Measurements from ENCODE around the gene MAP7.
"Not testable (repeated sequence)": the region's sequence is repeated elsewhere in the genome, so short reads cannot be mapped to it uniquely, and the experiment has no call there.

MAP7 gene

DNA sequence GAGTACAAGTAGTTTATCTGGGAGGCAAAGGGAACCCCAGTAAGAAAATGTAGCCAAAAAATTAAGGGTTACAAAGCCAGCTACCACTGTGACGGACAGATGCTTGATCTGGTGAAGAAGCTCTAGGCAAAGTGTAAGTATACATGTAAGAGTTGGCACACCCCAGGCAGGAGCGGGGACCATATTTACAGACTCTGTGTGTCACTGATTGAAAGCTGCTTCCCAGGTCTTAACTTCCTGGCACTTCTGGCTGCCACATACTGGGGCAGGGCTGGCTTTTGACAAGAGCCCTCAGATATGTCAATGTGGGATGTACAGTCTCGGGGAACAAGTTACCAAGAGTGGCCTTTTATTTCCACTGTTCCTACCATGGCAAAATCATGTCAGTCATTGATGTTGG is 212.6 kb downstream of the MAP7 start:
- DNase-seq (ENCODE audit: low read depth in 2 of 2), result no peak

DNA sequence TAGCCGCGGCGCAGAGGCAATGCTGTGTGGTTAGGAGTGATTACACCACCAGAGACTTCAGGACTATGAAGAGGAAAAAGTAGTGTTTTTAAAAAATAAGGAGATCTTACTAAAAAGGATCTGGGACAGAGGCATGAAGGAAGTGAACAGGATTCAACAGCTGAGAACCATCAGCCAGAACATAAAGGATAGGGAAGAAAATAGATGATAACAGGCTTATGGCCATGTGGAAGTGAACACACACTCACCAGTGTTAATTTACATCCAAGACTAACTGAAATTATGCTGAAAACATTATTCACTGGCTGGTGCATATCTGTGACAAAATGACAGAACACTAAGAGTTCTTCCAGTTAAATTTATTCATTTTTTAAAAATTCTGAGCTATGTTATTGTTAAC is 213.1 kb downstream of the MAP7 start:
- no peak for DNase-seq (ENCODE audit: low read depth in 2 of 2)

DNA sequence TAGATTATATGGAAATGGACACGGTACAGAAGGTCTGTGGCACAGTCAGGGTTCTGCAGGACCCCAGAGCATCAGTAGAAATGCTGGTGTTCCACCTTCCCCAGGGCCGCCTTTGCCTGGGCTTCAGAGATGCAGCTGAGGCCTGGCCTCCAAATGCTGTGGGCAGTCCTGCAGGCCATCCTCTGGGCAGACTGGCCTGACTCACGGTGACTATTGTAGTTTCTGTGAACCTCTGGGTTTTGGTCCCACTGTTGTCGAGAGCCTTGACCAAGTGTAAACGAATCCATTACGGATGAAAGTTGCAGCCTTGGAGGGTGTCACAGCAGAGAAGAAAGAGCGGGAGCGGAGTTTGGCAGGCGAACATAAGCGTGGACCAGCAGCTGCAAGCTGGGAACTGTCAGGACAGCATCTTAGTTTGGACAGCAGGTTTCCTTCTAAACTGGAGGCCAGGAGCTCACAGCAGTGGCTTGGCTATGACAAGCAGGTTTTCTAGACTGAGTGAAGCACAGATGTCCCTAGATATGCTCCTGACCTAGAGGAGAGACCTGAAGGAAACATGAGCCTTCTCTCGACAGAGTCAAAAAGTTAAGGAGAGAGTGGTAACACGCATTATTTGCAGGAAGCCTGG is 214.4 kb downstream of the MAP7 start:
- no peak for DNase-seq (ENCODE audit: low read depth in 2 of 2)

DNA sequence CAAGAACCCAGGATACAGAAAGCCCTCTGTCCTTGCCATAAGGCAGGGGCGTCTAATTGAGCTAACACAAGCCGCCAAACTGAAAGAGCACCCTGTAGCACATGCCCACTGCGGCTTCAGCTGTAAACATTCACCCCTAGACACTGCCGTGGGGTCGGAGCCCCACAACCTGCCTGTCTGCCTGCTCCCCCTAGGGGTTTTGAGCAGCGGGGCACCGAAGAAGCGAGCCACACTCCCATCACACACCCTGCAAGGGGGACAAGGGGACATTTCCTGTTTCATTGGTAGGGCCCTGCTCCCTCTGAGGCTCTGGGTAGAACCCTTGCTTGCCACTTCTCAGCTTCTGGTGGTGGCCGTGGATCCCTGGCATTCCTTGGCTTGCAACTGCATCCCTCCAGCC is 215.4 kb downstream of the MAP7 start:
- DNase-seq (ENCODE audit: low read depth in 2 of 2), result no peak

GRCh38 chr6:136334465-136334846 is 215.8 kb downstream of the MAP7 start:
- no peak for DNase-seq (ENCODE audit: low read depth in 2 of 2)

GRCh38 chr6:136333824-136334464 is 216.3 kb downstream of the MAP7 start:
- no peak for DNase-seq (ENCODE audit: low read depth in 2 of 2)

GRCh38 chr6:136331461-136331860 is 218.8 kb downstream of the MAP7 start:
- DNase-seq (ENCODE audit: low read depth in 2 of 2), result no peak

DNA sequence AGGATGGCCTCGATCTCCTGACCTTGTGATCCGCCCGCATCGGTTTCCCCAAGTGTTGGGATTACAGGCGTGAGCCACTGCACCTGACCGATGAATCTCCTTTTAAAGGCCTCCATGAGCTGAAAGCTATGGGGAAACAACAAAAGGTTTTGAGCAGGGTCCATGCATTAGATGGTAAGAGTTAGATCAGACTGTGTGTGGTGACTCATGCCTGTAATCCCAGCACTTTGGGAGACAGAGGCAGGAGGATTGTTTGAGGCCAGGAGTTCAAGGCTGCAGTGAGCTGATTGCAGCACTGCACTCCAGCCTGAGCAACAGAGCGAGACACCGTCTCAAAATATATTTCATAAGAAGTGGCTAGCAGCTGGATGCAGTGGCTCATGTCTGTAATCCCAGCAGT is 219.6 kb downstream of the MAP7 start:
- no peak for DNase-seq (ENCODE audit: low read depth in 2 of 2)

DNA sequence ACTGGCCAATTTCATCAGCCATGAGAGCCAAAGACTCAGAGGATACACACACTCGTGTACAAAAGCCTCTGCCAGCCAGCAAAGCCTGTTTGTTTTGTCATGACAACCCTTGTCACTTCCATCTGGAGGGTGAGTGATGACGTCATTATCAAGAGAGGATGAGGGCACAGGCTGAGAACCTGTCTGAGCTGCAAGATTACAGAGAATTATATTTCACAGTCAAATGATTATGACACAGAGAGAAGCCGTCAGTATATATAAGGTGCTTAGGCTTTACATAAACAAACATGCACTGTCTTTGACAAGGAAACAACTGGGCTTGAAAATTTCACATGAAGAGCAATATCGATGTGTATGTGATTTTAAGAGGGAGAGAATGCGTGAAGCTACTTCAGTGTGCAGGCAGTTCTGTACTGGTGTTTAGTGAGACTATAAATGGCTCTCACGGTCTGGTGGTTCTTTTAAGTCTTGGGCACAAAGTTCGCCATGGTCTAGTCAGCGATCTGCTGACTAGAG is 224.1 kb downstream of the MAP7 start:
- no peak for DNase-seq (ENCODE audit: low read depth in 2 of 2)

DNA sequence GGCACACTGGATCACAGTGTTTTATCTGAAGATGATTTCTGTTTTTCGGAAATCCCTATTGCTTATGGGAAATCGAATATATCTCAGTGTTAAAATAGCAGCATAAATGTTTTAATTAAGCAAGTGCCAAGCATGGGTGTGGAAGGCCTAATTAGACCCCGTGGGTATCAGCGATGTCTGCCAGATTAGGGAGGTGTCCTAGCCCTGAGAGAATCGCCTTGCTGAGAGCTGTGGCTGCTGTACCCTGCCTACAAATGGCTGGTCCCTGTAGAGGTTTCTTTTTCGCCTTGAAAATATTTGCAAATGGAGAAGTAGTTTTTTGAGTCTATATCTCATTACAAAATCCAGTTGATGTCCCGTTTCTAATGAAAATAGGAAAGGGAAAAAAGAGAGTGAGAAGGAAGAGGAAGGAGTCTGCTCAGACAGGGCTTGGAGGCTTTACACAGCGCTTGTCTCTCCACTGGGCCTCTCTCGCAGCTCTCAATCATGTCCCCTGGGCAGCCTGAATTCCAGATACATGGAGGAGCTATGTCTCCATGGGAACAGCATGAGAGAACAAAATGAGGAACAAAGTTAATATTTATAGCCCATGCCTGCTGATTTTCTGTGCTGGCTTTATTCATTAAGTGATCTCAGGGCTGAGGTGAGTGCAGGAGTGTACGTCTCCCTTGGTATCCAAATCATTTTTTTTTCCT is 225.4 kb downstream of the MAP7 start:
- DNase-seq (ENCODE audit: low read depth in 2 of 2), result no peak

DNA sequence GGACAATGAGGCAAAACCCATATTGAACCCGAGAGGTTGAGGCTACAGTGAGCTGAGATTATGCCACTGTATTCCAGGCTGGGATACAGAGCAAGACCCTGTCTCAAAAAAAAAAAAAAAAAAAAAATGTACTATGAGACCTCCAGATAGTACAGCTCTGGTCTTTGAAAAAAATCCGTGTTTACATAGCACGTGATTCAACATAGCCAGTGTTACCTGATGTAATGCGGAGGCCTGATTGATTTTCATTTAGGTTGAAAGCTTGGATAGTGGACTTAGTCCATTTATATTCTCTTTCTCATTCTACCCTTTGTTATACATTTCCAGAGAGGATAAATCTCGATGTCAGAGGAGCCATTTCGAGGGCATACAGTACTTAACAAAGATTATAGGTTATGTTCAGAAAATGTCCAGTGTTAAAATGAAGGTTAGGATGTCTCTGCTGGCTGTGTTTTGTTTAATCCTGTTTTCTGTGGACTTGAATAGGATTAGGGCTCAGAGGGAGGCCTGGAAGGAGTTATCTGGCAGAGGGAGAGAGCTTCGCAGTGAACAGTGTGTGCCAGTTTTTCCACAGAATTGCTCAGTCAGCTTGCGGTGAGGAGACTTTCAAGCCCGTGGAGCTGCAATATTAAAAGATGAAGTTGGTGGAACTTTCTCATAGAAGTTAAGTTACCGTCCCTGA is 226.7 kb downstream of the MAP7 start:
- DNase-seq (ENCODE audit: low read depth in 2 of 2), result no peak

DNA sequence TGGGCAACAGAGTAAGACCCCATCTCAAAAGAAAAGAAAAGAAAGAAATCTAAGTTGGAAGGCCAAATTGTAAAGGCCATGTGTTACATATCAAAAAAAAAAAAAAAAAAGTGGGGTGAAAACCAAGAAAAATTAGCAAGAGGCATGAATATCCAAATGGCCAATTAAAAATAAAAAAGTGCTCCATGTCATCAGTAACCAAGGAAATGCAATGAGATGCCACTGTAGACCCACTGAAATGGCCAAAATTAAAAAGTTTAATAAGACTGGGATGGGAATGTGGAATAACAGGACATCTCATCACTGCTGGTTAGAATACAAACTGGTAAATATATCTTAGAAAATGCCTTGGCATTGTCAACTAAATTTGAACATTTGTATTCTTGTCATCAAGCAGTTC is 230.5 kb downstream of the MAP7 start:
- no peak for DNase-seq (ENCODE audit: low read depth in 2 of 2)

GRCh38 chr6:136318676-136319075 is 231.5 kb downstream of the MAP7 start:
- no peak for DNase-seq (ENCODE audit: low read depth in 2 of 2)

- no peak for DNase-seq (ENCODE audit: low read depth in 2 of 2)
Measured at GRCh38 chr6:136317971-136318370, 232.3 kb downstream of the MAP7 start.

GRCh38 chr6:136317021-136317694 is 233.1 kb downstream of the MAP7 start:
- DNase-seq (ENCODE audit: low read depth in 2 of 2), result peak; percentile 20 to 42

GRCh38 chr6:136315594-136315993 is 234.6 kb downstream of the MAP7 start:
- no peak for DNase-seq (ENCODE audit: low read depth in 2 of 2)

GRCh38 chr6:136312975-136313374 is 237.2 kb downstream of the MAP7 start:
- DNase-seq (ENCODE audit: low read depth in 2 of 2), result no peak

GRCh38 chr6:136309729-136310311 is 240.4 kb downstream of the MAP7 start:
- no peak for DNase-seq (ENCODE audit: low read depth in 2 of 2)

DNA sequence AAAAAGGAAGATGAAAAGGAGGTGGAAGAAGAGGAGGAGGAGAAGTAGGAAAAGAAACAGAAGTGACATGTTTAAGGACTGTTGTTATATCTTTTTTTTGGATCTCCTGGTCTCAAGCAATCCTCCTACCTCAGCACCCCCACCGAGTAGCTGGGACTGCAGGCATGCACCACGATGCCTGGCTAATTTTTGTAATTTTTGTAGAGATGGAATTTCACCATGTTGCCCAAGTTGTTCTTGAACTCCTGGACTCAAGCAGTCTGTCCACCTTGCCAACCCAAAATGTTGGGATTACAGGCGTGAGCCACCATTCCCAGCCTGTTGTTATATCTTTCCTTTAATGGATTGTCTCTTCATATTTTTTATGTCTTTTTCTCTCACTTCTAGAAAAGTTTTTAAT is 241.1 kb downstream of the MAP7 start:
- DNase-seq (ENCODE audit: low read depth in 2 of 2), result no peak

DNA sequence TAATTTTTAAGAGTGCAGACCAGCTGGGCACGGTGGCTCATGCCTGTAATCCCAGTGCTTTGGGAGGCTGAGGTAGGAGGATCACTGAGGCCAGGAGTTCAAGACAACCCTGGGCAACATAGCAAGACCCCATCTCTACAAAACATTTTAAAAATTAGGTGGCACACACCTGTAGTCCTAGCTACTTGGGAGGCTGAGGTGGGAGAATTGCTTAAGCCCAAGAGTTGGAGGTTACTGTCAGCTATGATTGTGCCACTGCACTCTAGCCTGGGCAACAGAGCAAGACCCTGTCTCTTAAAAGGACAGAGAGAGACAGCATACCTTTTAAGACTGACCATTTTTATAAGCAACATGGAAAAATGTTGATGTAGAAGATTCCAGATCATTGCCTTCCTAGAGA is 241.8 kb downstream of the MAP7 start:
- not testable (repeated sequence) for DNase-seq (ENCODE audit: low read depth in 2 of 2)

- no peak for DNase-seq (ENCODE audit: low read depth in 2 of 2)
Measured at GRCh38 chr6:136307351-136307750, 242.9 kb downstream of the MAP7 start.

DNA sequence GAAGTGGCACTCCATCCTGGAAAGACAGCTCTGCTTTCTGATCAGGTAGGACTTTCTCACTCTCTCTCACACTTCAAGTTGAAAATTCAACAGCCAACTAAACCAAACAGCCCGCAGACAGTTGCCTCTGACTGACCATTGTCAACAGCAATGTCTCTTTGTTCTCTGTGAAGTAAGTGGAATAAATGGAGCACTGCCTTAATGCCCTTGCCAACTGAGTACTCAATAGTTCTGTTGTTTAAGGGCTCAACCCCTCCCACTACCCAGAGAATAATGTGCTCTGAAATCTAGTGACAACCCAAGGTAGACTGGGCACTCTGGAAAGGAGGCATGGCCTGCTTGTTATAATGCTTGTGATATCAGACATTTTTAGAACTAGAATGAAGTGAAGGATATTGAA is 243.8 kb downstream of the MAP7 start:
- no peak for DNase-seq (ENCODE audit: low read depth in 2 of 2)
